MM.1S (cell line): ENCODE results near the gene CA5B.

Experiments used
- CTCF ChIP-seq: fragments of 300-600 bp; sonication (generic); IDR thresholded peaks from 2 replicates; pipeline ENCODE4 v1.5.1; 2016; ENCODE audit warnings: antibody characterized with exemption, low read length, mixed read lengths
- EZH2 ChIP-seq: fragments of 300-600 bp; sonication (generic); optimal IDR thresholded peaks from 2 replicates; pipeline ENCODE3; 2017; ENCODE audit warnings: low read depth, mild to moderate bottlenecking, antibody characterized with exemption, low read length, mixed read lengths

- TF ChIP-seq CTCF (no peak), EZH2 (no peak)
Measured at GRCh38 chrX:15755091-15755490, 17.0 kb downstream of the CA5B start.
